ENCODE measurements around the gene STK33.

The STK33 gene

DNA sequence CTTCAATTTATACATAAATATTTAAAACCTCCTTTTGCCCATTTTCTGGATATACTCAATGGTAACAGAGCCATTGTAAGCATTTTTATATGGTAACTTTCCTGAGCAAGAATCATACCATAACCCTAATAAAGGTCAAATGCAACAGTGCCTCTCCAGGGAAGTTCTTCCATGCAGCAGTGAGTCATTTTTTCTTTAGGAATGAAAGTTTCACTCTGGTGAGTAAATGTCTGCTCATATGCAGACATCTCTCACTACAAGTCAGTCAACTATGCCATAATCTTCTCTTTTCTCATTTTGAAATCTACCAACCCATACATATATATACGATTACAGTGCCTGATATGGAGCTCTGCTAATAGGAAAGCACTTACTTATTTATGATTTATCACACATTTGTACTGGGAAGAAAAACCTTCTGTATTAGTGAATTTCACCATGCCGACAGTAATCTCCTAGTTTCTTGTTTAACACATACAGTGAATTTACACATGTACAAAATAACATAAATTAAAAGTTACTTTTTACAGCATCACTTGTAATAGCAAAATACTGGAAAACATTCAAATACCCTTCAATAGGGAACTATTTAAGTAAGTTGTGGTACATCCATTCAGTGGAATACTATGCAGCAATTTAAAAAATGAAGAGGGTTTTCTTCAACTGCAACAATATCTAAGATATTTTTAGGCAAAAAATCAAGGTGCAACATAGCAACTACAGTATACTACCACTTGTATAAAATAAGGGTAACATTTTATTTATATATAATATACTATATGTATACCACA is 16.0 kb downstream of the STK33 start:
- no peaks in the 10 kb centered on the region for H3K9me3 ChIP-seq (ENCODE audit: severe bottlenecking)
- H3K36me3 ChIP-seq, result no peaks in the 10 kb centered on the region
- TF ChIP-seq, protein P1, sequence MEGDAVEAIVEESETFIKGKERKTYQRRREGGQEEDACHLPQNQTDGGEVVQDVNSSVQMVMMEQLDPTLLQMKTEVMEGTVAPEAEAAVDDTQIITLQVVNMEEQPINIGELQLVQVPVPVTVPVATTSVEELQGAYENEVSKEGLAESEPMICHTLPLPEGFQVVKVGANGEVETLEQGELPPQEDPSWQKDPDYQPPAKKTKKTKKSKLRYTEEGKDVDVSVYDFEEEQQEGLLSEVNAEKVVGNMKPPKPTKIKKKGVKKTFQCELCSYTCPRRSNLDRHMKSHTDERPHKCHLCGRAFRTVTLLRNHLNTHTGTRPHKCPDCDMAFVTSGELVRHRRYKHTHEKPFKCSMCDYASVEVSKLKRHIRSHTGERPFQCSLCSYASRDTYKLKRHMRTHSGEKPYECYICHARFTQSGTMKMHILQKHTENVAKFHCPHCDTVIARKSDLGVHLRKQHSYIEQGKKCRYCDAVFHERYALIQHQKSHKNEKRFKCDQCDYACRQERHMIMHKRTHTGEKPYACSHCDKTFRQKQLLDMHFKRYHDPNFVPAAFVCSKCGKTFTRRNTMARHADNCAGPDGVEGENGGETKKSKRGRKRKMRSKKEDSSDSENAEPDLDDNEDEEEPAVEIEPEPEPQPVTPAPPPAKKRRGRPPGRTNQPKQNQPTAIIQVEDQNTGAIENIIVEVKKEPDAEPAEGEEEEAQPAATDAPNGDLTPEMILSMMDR (IDR thresholded peaks at IDR 0.05; ENCODE audit: low read depth, low read length), result no peak
- H3K27ac ChIP-seq, result no peak overlapping the region
- H3K4me3 ChIP-seq (ENCODE audit: low read depth, low read length), result no peak overlapping the region
- DNase-seq, result no peak
- H3K27me3 ChIP-seq (ENCODE audit: insufficient read depth, low read depth, severe bottlenecking), result no peaks in the 10 kb centered on the region

DNA sequence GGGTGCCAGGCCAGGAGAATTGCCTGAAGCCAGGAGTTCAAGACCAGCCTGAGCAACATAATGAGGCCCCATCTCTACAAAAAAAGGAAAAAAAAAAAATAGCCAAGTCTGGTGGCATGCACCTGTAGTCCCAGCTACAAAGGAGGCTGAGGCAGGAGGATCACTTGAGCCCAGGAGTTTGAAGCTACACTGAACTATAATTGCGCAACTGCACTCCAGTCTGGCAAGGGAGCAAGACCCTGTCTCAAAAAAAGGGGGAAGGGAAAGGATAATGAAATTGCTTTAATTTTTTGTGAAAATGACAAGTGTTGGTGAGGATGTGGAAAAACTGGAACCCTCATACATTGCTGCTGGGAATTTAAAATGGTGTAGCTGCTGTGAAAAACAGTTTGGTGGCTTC is 19.2 kb downstream of the STK33 start:
- TF ChIP-seq, protein P1 (IDR thresholded peaks at IDR 0.05; ENCODE audit: low read depth, low read length), result no peak
- no peak for DNase-seq
- H3K9me3 ChIP-seq (ENCODE audit: severe bottlenecking), result no peaks in the 10 kb centered on the region
- no peak overlapping the region for H3K4me3 ChIP-seq (ENCODE audit: low read depth, low read length)
- no peak overlapping the region for H3K27ac ChIP-seq
- no peaks in the 10 kb centered on the region for H3K27me3 ChIP-seq (ENCODE audit: insufficient read depth, low read depth, severe bottlenecking)
- no peaks in the 10 kb centered on the region for H3K36me3 ChIP-seq

DNA sequence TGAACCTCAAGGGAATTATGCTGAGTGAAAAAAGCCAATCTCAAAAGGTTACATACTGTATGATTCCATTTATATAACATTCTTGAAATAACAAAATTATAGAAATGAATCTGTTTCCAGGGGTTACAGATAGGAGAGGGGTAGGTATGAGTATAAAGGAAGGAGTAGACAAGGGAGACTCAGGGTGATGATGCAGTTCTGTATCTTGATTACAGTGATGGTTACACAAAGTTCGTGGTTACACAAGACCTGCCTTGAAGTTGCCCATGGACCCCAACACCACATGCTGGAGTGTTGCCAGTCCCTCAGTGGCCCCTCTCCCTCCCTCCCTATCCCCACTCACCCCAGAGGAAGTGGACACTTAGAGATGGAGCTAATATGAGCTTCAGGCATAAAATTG is 20.3 kb downstream of the STK33 start:
- H3K4me3 ChIP-seq (ENCODE audit: low read depth, low read length), result no peak overlapping the region
- H3K27ac ChIP-seq, result no peak overlapping the region
- no peaks in the 10 kb centered on the region for H3K9me3 ChIP-seq (ENCODE audit: severe bottlenecking)
- H3K36me3 ChIP-seq, result no peaks in the 10 kb centered on the region
- no peaks in the 10 kb centered on the region for H3K27me3 ChIP-seq (ENCODE audit: insufficient read depth, low read depth, severe bottlenecking)
- TF ChIP-seq, protein P1 (IDR thresholded peaks at IDR 0.05; ENCODE audit: low read depth, low read length), result no peak
- DNase-seq, result no peak

DNA sequence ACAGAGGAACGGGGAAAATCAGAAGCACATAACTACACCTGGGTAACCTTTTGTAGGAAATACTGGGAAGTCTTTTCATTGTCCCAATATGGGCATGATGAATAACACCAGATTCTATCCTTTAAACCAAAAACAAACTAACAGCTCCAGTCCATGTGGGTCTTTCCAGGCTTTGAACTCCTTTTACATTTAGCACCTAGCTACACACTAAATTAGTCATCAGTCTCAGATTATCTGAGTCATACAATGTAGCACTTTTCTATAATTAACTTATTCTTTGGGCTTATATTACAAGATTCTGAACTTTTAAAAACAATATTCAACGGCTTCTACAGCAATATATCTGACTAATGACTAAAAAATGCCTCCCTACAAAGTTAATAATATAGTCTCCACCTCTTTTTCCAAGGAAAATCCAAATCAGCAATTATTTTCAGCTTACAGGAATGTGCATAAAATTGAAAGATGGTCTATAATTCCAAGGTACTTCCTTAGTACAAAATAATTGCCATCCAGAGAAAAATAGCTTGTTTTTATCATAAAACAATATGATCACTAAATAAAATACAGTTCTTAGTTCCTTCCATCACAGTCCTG is 26.3 kb downstream of the STK33 start:
- H3K9me3 ChIP-seq (ENCODE audit: severe bottlenecking), result no peaks in the 10 kb centered on the region
- H3K4me3 ChIP-seq (ENCODE audit: low read depth, low read length), result no peak overlapping the region
- no peaks in the 10 kb centered on the region for H3K27me3 ChIP-seq (ENCODE audit: insufficient read depth, low read depth, severe bottlenecking)
- no peaks in the 10 kb centered on the region for H3K36me3 ChIP-seq
- no peak overlapping the region for H3K27ac ChIP-seq
- TF ChIP-seq, protein P1 (IDR thresholded peaks at IDR 0.05; ENCODE audit: low read depth, low read length), result no peak
- no peak for DNase-seq

DNA sequence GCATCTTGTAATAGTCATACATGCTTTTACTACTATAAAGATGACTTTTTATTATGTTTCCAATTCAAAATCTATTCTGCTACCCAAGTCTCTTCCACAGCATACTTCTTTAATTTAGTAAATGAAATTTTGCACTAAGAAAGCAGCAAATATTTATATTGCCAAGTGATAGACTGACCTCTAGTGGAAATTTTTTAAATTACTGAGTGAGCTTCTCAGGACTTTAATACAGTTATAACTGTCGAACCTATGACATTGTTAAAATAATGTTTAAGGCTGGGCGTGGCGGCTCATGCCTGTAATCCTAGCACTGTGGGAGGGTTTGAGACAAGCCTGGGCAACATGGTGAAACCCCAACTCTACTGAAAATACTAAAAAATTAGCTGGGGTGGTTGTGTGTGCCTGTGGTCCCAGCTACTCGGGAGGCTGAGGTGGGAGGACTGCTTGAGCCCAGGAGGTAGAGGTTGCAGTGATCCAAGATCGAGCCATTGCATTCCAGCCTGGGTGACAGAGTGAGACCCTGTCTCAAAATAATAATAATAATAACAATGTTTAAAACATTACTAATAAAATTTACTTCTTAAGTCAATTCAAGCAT is 27.3 kb downstream of the STK33 start:
- no peak overlapping the region for H3K4me3 ChIP-seq (ENCODE audit: low read depth, low read length)
- no peaks in the 10 kb centered on the region for H3K27me3 ChIP-seq (ENCODE audit: insufficient read depth, low read depth, severe bottlenecking)
- H3K27ac ChIP-seq, result no peak overlapping the region
- H3K36me3 ChIP-seq, result no peaks in the 10 kb centered on the region
- DNase-seq, result no peak
- TF ChIP-seq, protein P1 (IDR thresholded peaks at IDR 0.05; ENCODE audit: low read depth, low read length), result no peak
- H3K9me3 ChIP-seq (ENCODE audit: severe bottlenecking), result no peaks in the 10 kb centered on the region
